ENCODE results near the gene POMZP3. TPM values are rescaled to one million over a fixed set of nuclear protein-coding genes. Genes with fewer than 3 reads are reported as not detected.
"Not testable (repeated sequence)": the region's sequence is repeated elsewhere in the genome, so short reads cannot be mapped to it uniquely, and the experiment has no call there.

POMZP3 gene
- total RNA-seq, 1 experiment from 2014 or later = 10.6 TPM

- H3K27ac Mint-ChIP-seq (ENCODE audit: low read depth, unreplicated experiment); BruUV-seq (replicated peaks); DNase-seq (ENCODE audit: unreplicated experiment); H3K9me3 Mint-ChIP-seq (ENCODE audit: unreplicated experiment); CTCF ChIA-PET; H3K27me3 Mint-ChIP-seq (ENCODE audit: insufficient read depth, unreplicated experiment); intact Hi-C loops (cut with micrococcal nuclease); H3K4me3 Mint-ChIP-seq (ENCODE audit: unreplicated experiment); POLR2A ChIA-PET: not testable (repeated sequence)
- Mint-ChIP-seq H3K36me3 (ENCODE audit: insufficient read depth, unreplicated experiment) (peaks cover 16% of the 10 kb centered on the region), H3K4me1 (ENCODE audit: insufficient read depth, unreplicated experiment) (peaks cover 19% of the 10 kb centered on the region)
Measured at GRCh38 chr7:76565001-76565400, 62.1 kb downstream of the POMZP3 start.

DNA sequence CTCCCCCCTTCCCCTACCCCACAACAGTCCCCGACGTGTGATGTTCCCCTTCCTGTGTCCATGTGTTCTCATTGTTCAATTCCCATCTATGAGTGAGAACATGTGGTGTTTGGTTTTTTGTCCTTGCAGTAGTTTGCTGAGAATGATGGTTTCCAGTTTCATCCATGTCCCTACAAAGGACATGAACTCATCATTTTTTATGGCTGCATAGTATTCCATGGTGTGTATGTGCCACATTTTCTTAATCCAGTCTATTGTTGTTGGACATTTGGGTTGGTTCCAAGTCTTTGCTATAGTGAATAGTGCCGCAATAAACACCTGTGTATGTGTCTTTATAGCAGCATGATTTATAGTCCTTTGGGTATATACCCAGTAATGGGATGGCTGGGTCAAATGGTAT lies 65.7 kb downstream of the POMZP3 start:
- H3K9me3 Mint-ChIP-seq (ENCODE audit: unreplicated experiment); H3K27ac Mint-ChIP-seq (ENCODE audit: low read depth, unreplicated experiment); CTCF ChIA-PET; intact Hi-C loops (cut with micrococcal nuclease); H3K4me3 Mint-ChIP-seq (ENCODE audit: unreplicated experiment); BruUV-seq (replicated peaks); POLR2A ChIA-PET; DNase-seq (ENCODE audit: unreplicated experiment); H3K27me3 Mint-ChIP-seq (ENCODE audit: insufficient read depth, unreplicated experiment): not testable (repeated sequence)
- peaks cover 25% of the 10 kb centered on the region for H3K36me3 Mint-ChIP-seq (ENCODE audit: insufficient read depth, unreplicated experiment)
- peaks cover 24% of the 10 kb centered on the region for H3K4me1 Mint-ChIP-seq (ENCODE audit: insufficient read depth, unreplicated experiment)

GRCh38 chr7:76560157-76560556 lies 66.9 kb downstream of the POMZP3 start:
- intact Hi-C loops (cut with micrococcal nuclease); POLR2A ChIA-PET; H3K27me3 Mint-ChIP-seq (ENCODE audit: insufficient read depth, unreplicated experiment); H3K27ac Mint-ChIP-seq (ENCODE audit: low read depth, unreplicated experiment); BruUV-seq (replicated peaks); H3K9me3 Mint-ChIP-seq (ENCODE audit: unreplicated experiment); H3K4me3 Mint-ChIP-seq (ENCODE audit: unreplicated experiment); DNase-seq (ENCODE audit: unreplicated experiment); CTCF ChIA-PET: not testable (repeated sequence)
- peaks cover 28% of the 10 kb centered on the region for H3K36me3 Mint-ChIP-seq (ENCODE audit: insufficient read depth, unreplicated experiment)
- H3K4me1 Mint-ChIP-seq (ENCODE audit: insufficient read depth, unreplicated experiment) = peaks cover 22% of the 10 kb centered on the region

Other genes starting within 250 kb of the POMZP3 start
- gene SSC4D, start 217.6 kb downstream of the POMZP3 start, total RNA-seq (2022) = 0.42 and 0.58 TPM in 2 replicates
- 5.6 TPM in 2 replicates for gene ZP3, start 202.3 kb downstream of the POMZP3 start, total RNA-seq (2022)
- gene DTX2, start 165.6 kb downstream of the POMZP3 start, total RNA-seq (2022) = 29.9 and 35.2 TPM in 2 replicates
- 1.0 and 1.1 TPM in 2 replicates for gene UPK3B, start 116.7 kb downstream of the POMZP3 start, total RNA-seq (2022)
- 0.29 TPM in 1 of 2 replicates, not detected in the other for gene SPDYE16, start 84.0 kb downstream of the POMZP3 start, total RNA-seq (2022)

Measured in MCF 10A (cell line).